Testis (tissue), 2 donors: ENCODE results near the gene DYDC1.

Source experiments
- CTCF ChIP-seq, 3 experiments: fragments of 450-650 bp in 2 of 3; fragments of 200-600 bp in 1 of 3; sonication (generic) in 1 of 3; IDR thresholded peaks; one replicate each; pipeline ENCODE4 v1.5.1; 2016 to 2019; ENCODE audit warnings: antibody characterized with exemption in 3 of 3, mild to moderate bottlenecking in 2 of 3, moderate library complexity in 1 of 3
- POLR2A ChIP-seq: fragments of 450-650 bp; IDR thresholded peaks from one replicate; pipeline ENCODE4 v1.6.1; 2017; ENCODE audit warnings: antibody characterized with exemption, mild to moderate bottlenecking, moderate library complexity

DNA sequence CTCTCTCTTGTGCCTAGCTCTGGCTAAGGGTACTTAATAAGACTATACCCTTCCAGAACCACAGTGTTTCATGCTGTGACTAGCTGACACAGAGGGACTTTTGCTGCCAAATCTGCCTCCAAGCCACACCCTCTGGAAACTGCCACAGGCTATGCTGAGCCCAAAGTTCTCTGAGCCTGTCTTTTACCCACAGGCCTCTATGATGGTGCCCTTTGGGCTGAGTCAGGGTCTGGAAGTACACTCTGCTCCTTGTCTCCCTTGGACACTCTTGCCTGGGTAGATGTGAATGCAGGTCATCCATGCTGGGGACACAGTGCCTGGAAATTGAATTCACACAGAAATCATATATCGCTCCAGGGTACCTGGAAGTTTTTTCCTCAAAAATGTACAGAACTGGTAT lies 22.6 kb downstream of the DYDC1 start:
- no peak for TF ChIP-seq CTCF (IDR thresholded peaks at IDR 0.05)
- TF ChIP-seq POLR2A, result no peak
